NCI-H524 treated with DMSO at 0.1 percent for 48 hours (cell line): ENCODE measurements around the gene CHST3.
"Not testable (repeated sequence)": the region's sequence is repeated elsewhere in the genome, so short reads cannot be mapped to it uniquely, and the experiment has no call there.

Experiments
- DNase-seq: peaks from one replicate; lab custom pipeline; 2025; lab: John Stamatoyannopoulos, UW

CHST3 gene

DNA sequence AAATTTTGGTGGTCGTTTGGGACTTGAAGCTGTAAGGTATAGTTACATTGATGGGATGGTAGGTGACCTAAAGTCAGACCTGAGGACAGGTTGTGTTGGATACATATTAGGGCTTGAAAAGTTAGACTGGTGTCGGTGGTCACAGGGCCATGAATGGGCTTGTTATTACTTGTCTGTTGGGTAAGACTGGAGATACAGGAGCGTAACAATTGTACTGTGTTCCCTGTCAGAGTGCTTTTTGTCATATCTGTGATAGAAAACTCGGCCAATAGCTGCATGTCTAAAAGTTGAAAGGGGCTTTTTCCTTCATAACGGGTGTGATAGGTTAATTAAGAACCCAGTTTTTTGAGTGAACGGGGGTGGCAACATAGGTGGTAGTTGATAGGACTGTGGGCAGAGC, 13.5 kb upstream of the CHST3 start:
- DNase-seq: no peak

DNA sequence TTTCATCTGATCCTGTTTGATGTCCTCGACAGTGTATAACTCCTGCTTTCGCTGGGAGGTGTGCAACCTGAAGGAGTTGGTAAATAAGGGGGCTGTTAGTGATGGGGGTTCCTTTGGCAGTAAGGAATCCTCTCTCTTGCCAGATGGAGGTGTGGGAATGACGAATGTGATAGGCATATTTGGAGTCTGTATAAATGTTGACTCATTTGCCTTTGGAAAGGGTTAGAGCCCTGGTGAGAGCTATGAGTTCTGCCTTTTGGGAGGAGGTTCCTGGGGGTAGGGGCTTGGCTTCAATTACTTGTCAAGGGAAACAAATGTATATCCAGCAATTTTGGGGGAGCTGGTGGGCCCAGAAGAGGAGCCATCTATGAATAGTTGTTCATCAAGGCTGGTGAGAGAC, 11.4 kb upstream of the CHST3 start:
- no peak for DNase-seq

DNA sequence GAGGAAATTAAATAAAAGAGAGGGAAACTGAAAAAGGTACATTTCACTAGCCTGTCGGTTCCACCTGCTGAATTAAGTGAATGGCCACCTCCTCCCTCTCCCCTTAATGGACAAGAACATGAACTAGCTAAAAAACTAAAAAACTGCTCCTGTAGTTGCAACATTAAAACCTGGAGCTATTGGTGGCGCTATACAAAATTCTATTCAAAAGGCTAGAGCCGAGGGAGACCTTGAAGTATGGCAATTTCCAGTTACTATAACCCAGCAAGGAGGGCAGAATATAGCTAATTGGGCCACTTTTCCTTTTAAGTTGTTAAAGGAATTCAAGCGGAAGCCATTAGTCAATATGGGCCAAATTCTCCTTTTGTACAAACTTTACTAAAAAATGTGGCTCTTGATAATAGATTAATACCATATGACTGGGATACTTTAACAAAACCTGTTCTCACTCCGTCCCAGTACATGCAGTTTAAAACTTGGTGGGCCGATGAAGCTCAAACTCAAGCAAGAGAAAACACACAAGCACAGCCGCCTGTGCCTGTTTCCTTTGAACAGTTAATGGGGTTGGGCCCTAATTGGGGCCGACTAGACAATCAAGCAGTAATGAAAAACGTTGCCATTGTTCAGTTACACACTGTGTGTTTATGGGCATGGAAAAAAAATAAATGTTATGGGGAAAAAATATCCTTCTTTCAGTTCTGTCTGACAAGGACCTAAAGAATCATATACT, 6.5 kb upstream of the CHST3 start:
- DNase-seq: no peak

DNA sequence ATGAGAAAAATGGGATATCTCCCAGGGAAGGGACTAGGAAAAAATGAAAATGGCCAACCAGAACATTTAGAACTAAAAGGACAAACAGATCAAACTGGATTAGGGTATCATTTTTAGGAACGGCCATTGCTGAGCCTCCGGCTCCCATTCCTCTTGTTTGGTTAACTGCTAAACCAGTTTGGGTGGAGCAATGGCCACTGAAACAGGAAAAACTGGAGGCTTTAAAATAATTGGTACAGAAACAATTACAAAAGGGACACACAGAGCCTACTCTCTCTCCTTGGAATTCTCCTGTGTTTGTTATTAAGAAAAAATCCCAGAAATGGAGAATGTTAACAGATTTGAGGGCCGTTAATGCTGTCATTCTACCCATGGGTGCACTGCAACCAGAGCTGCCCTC, 4.7 kb upstream of the CHST3 start:
- no peak for DNase-seq

DNA sequence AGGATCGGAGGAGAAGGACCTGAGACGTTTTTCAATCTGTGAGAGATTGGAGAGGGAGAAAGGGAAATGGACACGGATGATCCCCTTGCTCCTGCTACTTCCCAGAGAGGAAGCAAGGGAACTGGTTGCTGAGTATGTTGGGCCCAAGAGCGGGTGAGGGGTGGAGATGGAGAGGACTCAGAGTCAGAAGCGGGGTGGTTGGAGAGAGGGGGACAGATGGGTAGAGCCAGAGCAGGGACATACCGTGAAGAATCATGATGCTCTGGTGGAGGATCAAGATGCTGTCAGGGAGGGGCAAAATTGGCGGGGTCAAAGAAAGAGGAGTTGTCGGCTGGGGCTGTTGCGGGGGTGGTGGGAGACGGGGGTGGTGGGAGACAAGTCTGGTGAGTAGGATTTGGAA, 2.4 kb upstream of the CHST3 start:
- no peak for DNase-seq

DNA sequence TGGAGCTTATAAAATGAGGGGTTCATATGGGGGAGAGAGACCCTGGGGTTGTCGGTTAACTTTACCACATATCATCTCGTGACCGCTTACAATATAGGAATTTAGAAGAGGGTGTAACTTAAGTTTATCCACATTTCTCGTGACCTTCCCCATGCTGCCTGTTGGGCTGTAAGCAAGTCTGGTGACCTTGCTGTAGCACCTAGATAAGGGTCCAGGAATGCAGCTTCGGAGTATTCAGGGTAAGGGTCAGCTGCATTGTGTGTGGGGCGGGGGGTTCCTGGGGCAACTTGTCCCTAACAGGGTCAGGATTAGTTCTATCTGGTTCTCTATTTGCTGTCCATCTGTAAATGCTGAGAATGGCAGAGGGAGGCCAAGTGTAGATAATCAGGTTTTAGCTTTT, 1.3 kb upstream of the CHST3 start:
- DNase-seq: no peak

DNA sequence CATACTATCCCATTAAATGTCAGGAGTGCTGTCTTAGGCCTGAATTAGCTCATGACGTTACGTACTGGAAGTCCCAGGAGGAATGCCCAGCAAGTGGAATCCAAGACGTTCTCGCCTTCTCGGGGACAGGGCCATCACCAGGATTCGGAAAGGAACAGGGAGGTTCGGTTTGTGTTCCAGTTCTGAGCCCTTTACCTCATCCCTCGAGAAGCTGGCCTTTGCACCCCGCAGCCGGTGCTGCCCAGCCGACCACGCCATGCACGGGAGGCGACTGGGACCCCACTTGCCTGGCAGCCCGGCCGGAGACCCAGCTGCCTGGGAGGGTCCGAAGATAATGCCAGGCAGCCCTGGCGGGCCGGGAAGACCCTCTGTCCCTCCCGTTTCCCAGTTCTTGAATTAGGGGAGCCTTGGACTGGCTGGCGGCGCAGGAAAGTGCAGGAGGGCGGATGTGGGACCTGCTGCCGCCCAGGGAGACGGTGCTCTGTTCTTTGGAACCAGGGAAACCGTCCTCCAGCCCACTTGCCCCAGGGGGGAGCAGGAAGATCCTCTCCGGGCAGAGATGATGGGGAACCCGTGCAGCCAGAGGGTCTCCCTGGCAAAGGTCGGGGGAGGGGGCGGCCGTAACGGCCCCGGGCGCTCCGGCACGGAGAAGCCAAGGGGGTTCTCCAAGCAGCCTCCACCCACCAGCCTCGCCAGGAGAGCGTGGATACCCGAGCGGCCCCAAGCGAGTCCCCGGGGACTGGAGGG, 671 bp upstream of the CHST3 start:
- no peak for DNase-seq

DNA sequence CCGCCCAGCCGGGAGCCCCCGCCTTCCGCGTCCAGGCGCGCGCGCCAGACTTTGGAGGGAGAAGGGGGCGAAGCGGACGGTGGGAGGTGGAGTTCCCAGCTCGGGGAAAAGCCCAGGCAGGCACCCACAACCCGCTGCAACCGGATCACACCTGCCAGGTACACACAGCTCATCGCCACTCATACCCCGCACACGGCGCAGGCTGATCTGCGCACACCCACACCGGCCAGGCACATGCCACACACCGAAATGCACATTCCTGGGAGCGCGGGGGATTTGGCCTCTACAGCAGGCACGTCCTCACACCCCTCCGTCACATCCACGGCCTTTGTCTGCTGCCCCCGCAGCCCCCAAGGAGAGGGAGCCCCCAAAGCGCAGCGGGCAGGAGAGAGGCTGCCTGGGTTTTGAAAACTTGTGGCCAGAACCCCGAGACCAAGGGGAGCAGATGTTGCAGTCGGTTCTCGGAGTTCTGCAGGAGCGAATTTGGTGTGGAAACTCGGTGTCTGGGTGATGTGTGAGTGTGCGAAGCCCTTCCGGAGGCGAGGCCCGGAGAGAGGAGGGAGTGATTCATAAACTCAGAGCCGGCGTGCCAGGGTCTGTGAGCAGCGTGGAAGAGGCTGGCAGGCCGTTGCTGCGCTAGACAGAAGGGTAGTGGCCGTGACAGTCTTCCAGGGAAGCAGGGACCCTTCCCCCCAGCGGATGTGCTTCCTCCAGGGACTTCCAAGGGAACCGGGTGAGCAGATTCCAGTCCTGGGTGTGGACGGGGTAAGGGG, 734 bp downstream of the CHST3 start:
- no peak for DNase-seq

DNA sequence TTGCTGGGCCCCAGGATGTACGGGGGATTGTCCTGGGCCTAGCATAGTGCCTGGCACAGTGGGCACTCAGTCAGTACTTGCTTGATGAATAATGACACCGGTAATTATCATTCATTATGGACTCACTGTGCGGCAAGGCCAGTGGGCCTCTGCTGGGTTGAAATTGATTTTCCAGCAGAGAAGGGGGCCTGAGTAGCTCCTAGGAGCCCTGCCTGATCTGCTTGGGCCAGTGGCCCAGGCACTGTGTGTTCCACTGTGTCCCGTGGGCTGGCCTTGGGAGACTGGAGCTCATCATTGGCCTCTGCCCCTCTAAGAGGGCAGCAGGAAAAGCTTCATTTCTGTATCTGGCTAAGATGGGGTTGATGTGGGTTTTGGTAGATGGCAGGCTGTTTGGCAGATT, 1.4 kb downstream of the CHST3 start:
- DNase-seq: no peak

DNA sequence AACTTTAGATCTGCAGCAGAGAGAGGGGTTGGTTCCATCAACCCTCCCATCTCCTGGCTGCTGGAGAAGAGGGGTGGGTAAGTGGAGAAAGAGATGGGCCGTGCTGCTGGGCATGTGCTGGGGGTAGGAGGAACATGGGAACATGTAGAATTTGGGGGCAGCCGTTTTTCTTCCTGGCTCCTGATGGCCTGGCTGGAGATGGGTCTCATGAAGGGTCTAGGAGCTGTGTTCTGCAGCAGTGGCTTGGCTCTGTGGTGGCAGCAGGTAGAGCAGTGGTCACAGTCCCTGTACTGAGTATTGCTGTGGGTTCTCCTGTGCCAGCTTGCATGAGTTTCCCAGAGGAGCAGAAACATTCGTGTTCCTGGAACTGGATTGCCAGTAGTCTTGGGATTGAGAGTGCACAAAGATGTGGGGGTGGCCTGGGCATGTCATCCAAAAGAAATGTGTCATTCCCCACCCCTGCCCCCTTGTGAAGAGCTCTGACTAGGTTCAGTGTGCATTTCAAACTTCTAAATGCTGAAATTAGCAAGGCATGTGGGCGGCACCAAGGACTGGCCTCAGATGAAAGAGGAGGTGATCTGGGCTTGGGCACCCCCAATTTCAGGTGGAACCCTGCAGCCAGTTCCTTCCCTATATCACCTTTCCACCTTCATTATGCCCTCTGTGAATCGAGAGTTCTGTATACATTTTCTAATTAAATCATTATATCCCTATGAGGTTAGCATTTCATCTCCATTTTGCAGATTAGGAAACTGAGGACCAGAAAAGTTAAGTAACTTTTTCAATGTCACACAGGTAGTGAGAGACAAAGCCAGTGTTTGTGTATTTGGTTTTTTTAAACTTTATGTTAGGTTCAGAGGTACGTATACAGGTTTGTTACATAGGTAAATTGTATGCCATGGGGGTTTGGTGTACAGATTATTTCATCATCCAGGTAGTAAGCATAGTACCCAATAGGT, 2.1 kb downstream of the CHST3 start:
- DNase-seq: no peak

DNA sequence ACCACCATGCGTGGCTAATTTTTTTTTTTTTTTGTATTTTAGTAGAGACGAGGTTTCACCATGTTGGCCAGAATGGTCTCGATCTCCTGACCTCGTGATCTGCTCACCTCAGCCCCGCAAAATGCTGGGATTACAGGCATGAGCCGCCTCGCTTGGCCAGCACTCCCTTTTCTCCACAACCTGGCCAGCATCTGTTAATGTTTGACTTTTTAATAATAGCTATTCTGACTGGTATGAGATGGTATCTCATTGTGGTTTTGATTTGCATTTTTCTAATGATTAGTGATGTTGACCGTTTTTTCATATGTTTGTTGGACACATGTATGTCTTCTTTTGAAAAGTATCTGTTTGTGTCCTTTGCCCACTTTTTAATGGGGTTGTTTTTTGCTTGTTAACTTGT, 3.8 kb downstream of the CHST3 start:
- DNase-seq: not testable (repeated sequence)

DNA sequence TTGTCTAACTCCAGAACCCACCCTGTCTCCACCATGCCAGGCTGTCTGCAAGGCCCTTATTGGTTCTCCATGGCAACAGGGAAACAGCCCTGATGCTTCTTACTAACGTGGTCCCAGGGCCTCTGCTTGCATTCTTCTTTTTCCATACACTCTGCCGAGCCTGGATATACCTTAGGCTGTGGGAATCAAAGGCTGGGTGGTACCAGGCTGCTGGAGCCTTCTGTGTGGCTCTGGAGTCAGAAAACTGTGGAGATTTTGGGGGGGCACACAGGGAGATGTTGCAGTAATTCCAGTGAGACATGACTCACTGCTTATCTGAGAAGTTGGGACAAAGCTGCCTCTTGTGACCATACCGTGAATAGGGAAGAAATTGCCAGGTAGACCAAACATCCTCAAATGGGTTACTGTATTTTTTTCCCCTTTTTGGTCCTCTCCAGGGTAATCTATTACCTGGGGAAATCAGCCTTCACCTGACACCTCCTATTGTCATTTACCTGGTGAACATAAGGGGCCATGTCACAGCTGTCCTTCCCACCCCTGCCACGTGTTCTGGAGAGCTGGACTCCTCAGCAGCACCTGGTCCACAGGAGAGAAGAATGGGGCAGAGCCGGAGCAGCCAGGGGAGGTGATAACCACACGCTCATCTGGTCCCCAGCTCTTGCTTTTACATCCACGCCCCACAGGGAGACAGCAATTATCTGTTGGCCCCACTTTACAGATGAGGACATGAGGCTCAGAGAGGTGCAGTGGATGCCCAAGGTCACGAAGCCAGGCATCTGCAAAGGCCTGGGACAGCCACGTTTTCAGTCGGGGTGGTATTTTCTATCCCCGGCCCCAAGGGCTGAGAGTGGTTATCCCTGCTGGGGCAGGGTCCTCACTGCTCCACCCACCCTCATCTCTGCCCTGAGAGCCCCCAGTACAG, 4.6 kb downstream of the CHST3 start:
- no peak for DNase-seq

DNA sequence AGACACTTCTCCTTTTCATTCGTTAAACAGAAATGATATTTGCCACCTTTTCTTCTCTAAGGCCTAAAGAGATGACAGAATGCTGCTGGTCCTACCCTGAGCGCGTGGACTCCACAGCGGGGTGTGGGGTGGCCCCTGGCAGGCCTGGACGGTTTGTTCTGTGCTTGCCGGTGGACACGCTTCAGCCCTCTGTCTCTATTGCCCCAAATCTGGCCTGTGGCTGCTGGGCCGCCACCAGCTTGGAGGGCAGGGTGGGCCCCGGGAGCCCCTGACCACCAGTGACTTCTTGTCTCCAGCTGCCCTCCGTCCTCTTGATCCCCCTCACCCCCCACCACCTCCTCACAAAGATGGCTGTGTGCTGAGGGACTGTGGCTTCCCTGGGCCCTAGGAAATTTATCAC, 5.7 kb downstream of the CHST3 start:
- DNase-seq: no peak

DNA sequence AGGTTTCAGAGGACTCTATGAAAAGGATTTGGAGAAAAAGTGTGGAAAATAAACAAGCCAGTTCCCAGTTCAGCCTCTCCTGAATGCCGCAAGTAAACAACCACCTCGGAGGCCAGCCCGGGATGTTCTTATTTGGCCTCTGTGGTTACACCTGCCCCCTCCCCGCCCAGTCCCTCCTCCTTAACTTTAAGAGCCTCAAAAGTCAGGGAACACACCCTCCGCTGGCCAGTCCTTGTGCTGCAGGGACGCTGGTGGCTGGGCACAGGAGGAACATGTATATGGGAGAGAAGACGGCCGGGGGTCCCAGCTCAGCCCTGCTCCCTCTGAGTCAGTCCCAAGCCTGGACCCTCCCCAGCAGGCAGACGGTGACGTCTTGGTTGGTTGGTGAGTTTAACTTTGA, 6.1 kb downstream of the CHST3 start:
- no peak for DNase-seq

DNA sequence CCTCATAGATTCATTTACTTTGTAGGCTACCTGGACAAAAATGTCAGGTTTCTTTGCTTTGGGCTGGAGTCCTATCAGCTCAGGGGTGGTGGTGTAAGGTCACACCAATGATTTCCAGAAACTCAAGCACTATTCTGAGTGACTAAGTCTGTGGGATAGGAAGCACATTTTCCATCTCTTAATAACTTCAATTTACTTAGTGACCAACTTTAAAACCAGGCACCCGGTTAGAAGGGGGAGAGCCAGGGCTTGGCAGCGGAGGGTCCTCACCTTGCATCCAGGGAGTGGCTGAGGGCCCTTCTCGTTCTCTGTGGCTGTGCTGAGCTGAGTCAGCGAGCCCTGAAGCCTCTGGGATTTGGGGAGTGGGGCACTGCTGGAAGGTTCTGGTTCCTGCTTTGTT, 6.7 kb downstream of the CHST3 start:
- DNase-seq: no peak

DNA sequence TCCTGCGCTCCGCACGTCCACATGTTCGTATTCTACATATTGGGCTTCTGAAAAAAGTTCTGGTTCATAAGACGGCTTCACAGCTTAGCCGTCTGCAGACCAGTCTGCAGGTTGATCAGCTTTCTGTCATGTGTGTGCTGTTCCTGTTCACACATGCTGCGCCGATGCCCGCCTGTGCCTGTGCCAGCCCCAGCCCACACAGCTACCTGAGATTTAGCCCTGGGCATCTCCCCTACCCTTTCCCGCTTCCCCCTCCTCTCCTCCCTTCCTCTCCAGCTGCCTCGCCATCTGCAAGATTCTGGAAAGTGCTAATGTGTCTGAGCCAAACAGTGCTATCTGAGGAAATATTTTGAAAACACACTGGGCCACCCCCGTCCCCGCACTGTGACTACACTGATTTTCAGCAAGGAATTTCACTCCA, 7.1 kb downstream of the CHST3 start:
- no peak for DNase-seq

DNA sequence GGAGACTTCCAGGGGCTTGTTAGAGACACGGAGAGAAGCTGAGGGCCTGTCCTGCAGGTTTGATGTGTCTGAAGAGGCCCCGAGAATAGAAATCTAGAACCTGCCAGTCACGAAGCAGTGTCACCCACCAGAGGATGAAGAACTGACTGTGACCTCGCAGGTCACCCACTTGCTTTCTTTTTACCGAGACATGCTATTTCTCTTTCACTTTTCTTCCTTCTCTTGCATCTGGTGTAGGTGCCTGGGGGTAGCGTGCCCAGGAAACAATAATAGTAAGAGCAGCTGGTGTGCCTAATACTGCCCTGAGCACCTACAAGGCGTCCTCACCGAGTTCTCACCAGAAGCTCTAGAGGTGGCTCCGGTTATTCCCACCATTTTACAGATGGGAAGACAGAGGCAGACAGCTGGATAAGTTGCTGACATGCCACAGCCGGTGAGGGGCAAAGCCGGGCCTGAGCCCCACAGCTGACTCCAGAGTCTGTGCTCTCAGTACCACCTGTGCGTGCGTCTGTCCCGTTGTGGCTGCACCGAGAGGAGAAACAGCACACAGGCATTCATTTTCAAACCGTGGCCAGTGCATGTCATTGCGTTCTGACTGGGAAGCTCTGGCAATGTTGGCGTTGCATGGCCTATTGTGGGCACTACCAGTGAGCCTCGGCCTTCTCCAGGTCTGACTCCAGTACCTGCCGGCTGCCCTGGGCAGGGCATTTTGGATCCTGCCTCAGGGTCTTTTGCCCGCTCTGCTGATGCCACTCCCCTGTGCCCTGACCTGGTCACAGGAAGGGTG, 7.8 kb downstream of the CHST3 start:
- no peak for DNase-seq

DNA sequence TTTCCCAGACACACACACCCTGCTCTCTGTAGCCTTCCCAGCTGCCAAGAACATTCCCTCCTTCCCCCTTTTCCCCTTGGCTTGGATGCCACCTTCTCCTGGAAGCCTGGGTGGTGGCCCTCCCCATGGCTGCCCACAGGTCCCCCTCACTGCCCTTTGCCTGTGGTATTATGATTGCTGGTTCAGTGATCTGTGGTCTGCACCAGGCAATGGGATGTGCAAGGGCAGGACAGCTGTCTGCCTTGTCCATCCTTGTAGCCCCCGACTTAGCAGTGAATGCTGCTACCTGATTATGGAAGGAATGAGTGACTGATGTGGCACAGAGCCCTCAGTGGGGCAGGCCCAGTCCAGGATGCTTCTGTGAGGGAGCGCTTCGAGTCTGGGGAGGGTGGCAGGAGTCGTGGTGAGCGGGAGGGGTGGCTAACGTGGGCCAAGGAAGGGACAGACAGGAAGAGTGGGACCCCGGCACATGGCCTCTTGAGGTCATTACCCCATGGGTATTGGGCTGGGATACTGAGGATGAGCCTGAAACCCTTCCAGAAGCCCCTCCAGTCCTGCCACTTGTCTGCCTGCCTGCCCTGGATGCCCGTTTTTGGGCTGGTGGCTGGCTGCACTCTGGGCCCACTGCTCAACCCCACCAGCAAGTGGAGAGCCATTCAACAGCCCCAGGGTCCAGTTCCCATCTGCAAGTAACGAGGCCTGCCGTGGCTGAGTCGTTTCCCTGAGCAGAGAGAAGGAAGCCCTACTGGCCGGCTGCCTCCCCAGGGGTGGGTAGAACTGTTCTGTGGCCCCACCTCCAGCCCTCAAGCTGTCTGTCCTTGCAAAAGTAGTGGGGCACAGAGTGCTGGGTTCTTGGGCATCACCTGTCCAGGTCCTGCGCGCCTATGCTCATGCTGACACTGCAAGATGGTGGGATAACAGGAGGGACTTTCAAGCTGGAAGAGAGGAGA, 8.8 kb downstream of the CHST3 start:
- DNase-seq: no peak
